Mesendoderm (in vitro differentiated cells): ENCODE data around the gene ANKMY1.

Source experiments
- DNase-seq: peaks from one replicate; pipeline ENCODE4 v3.0.0; 2013
- H2AK5ac ChIP-seq: 2 replicates; pipeline ENCODE4 v1.6.1; 2013; ENCODE audit warnings: low read length, inconsistent platforms
- H2BK120ac ChIP-seq: 2 replicates; pipeline ENCODE4 v1.6.1; 2013; ENCODE audit warnings: low read depth, mild to moderate bottlenecking, low read length, moderate library complexity, mixed read lengths
- H2BK15ac ChIP-seq: replicated peaks from 2 replicates; pipeline ENCODE4 v1.6.1; 2013; ENCODE audit warnings: low read depth, mild to moderate bottlenecking, moderate library complexity
- H2BK5ac ChIP-seq: 2 replicates; pipeline ENCODE4 v1.6.1; 2013; ENCODE audit warnings: low read length, inconsistent platforms
- H3K18ac ChIP-seq: 2 replicates; pipeline ENCODE4 v1.6.1; 2013; ENCODE audit warnings: mild to moderate bottlenecking, low read length, mixed read lengths
- H3K23ac ChIP-seq: one replicate; pipeline ENCODE4 v1.6.1; 2013; ENCODE audit warnings: low read length
- H3K27ac ChIP-seq: 2 replicates; pipeline ENCODE4 v1.5.1; 2013; ENCODE audit warnings: low read depth, mild to moderate bottlenecking, inconsistent platforms, low read length, moderate library complexity
- H3K27me3 ChIP-seq: 2 replicates; pipeline ENCODE4 v1.6.1; 2013; ENCODE audit warnings: low read length, control low read depth, mild to moderate bottlenecking, inconsistent platforms; ENCODE audit not compliant: insufficient read depth, poor library complexity
- H3K36me3 ChIP-seq: 2 replicates; pipeline ENCODE4 v1.6.1; 2013; ENCODE audit warnings: low read length, inconsistent platforms; ENCODE audit not compliant: control insufficient read depth, insufficient read depth
- H3K4ac ChIP-seq: one replicate; pipeline ENCODE4 v1.6.1; 2013; ENCODE audit warnings: low read depth, mild to moderate bottlenecking, low read length, moderate library complexity
- H3K4me1 ChIP-seq: 2 replicates; pipeline ENCODE4 v1.6.1; 2013; ENCODE audit warnings: low read depth, low read length, inconsistent platforms; ENCODE audit not compliant: control insufficient read depth
- H3K4me2 ChIP-seq: 2 replicates; pipeline ENCODE4 v1.6.1; 2013; ENCODE audit warnings: low read length
- H3K4me3 ChIP-seq: 2 replicates; pipeline ENCODE4 v1.5.1; 2013; ENCODE audit warnings: mild to moderate bottlenecking, low read length
- H3K56ac ChIP-seq: one replicate; pipeline ENCODE4 v1.6.1; 2013; ENCODE audit warnings: low read length
- H3K79me1 ChIP-seq: 2 replicates; pipeline ENCODE4 v1.6.1; 2013; ENCODE audit warnings: low read length, inconsistent platforms
- H3K79me2 ChIP-seq: 2 replicates; pipeline ENCODE4 v1.6.1; 2013; ENCODE audit warnings: mild to moderate bottlenecking, low read length; ENCODE audit not compliant: control insufficient read depth, insufficient read depth
- H3K9ac ChIP-seq: 2 replicates; pipeline ENCODE4 v1.6.1; 2013; ENCODE audit warnings: low read length, inconsistent platforms
- H4K5ac ChIP-seq: one replicate; pipeline ENCODE4 v1.6.1; 2013; ENCODE audit warnings: low read length
- H4K8ac ChIP-seq: one replicate; pipeline ENCODE4 v1.6.1; 2013; ENCODE audit warnings: low read depth, mild to moderate bottlenecking, control low read depth, low read length, moderate library complexity
- WGBS: extraction: QIAGEN DNeasy Blood & Tissue Kit; methylation state at CpG from one replicate; pipeline ENCODE4 v1.1.7; 2013; ENCODE audit warnings: low lambda C conversion rate, missing lambda C conversion rate; ENCODE audit not compliant: insufficient coverage; ENCODE audit errors: extremely low coverage; 5-methylcytosine and 5-hydroxymethylcytosine counted together

ANKMY1 gene

GRCh38 chr2:240477916-240478315 is 79.9 kb downstream of the ANKMY1 start:
- Histone ChIP-seq H3K4me2 (no peak overlapping the region), H3K9ac (no peak overlapping the region), H2BK15ac (no peak overlapping the region), H2BK120ac (no peak overlapping the region), H3K18ac (no peak overlapping the region), H3K23ac (no peak overlapping the region), H3K4me3 (no peak overlapping the region), H3K79me2 (no peaks in the 10 kb centered on the region), H2BK5ac (no peak overlapping the region), H3K36me3 (no peaks in the 10 kb centered on the region), H4K8ac (no peak overlapping the region), H3K27me3 (no peaks in the 10 kb centered on the region), H3K79me1 (no peaks in the 10 kb centered on the region), H4K5ac (no peak overlapping the region), H3K4ac (no peak overlapping the region), H3K27ac (no peak overlapping the region), H3K56ac (no peak overlapping the region), H3K4me1 (no peaks in the 10 kb centered on the region), H2AK5ac (no peak overlapping the region)
- DNase-seq, result no peak
- no CpG with 5 or more reads among the region's 13 CpGs for WGBS

DNA sequence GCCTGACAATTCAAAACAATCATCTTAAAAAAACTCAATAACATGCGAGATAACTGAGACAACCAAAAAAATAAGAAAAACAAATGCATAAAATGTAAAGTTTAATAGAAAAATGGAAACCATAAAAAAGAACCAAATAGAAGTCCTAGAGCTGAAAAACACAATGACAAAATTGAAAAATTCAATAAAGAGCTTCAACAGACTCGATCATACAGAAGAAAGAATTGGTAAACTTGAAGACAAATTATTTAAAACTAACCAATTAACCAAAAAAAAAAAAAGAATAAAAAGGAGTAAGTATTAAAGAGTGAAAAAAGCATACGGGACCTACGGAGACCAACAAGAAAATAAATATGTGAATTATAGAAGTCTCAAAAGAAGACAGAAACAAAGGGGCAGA is 84.6 kb downstream of the ANKMY1 start:
- no peak overlapping the region for H3K4me2 ChIP-seq
- no peak overlapping the region for H3K23ac ChIP-seq
- no peak overlapping the region for H4K5ac ChIP-seq
- H3K4me1 ChIP-seq, result no peaks in the 10 kb centered on the region
- H4K8ac ChIP-seq, result no peak overlapping the region
- DNase-seq, result no peak
- H3K27me3 ChIP-seq, result no peaks in the 10 kb centered on the region
- H3K27ac ChIP-seq, result no peak overlapping the region
- no peak overlapping the region for H2BK5ac ChIP-seq
- H3K79me2 ChIP-seq, result no peaks in the 10 kb centered on the region
- H2BK15ac ChIP-seq, result no peak overlapping the region
- no peak overlapping the region for H3K18ac ChIP-seq
- no peak overlapping the region for H2BK120ac ChIP-seq
- no peak overlapping the region for H3K4ac ChIP-seq
- no peaks in the 10 kb centered on the region for H3K79me1 ChIP-seq
- H3K4me3 ChIP-seq, result no peak overlapping the region
- no CpG with 5 or more reads among the region's 4 CpGs for WGBS
- H2AK5ac ChIP-seq, result no peak overlapping the region
- H3K56ac ChIP-seq, result no peak overlapping the region
- no peaks in the 10 kb centered on the region for H3K36me3 ChIP-seq
- no peak overlapping the region for H3K9ac ChIP-seq

- Histone ChIP-seq H4K5ac (no peak overlapping the region), H3K4me2 (no peak overlapping the region), H3K23ac (no peak overlapping the region), H3K4me1 (no peaks in the 10 kb centered on the region), H3K27ac (no peak overlapping the region), H3K56ac (no peak overlapping the region), H3K9ac (no peak overlapping the region), H3K27me3 (no peaks in the 10 kb centered on the region), H3K36me3 (no peaks in the 10 kb centered on the region), H2BK15ac (no peak overlapping the region), H3K4ac (no peak overlapping the region), H3K79me1 (no peaks in the 10 kb centered on the region), H4K8ac (no peak overlapping the region), H3K4me3 (no peak overlapping the region), H2AK5ac (no peak overlapping the region), H3K18ac (no peak overlapping the region), H2BK5ac (no peak overlapping the region), H3K79me2 (no peaks in the 10 kb centered on the region), H2BK120ac (no peak overlapping the region)
- DNase-seq, result no peak
- WGBS, result no CpG with 5 or more reads among the region's 11 CpGs
These were observed 85.6 kb downstream of the ANKMY1 start for GRCh38 chr2:240472078-240472790.

DNA sequence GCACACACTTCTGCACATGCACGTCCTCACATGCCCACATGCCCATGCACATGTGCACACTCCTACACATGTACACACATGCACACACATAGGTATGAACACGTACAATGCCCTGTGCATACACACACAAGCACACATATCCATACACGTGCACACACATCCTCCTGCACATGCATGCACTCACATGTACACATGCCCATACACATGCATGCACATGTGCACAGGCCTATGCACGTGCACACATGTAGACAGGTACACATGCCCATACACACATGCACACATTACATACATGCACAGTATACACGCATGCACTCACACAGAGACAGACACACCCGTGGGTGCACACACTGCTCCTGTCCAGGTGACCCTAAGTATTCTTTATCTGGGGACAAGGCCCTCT is 88.0 kb downstream of the ANKMY1 start:
- Histone ChIP-seq H3K4ac (no peak overlapping the region), H3K4me1 (no peaks in the 10 kb centered on the region), H3K4me3 (no peak overlapping the region), H2BK5ac (no peak overlapping the region), H3K23ac (no peak overlapping the region), H4K5ac (no peak overlapping the region), H2AK5ac (no peak overlapping the region), H3K4me2 (no peak overlapping the region), H4K8ac (no peak overlapping the region), H3K56ac (no peak overlapping the region), H3K36me3 (no peaks in the 10 kb centered on the region), H3K18ac (no peak overlapping the region), H3K9ac (no peak overlapping the region), H3K79me1 (no peaks in the 10 kb centered on the region), H2BK15ac (no peak overlapping the region), H3K27ac (no peak overlapping the region), H2BK120ac (no peak overlapping the region), H3K79me2 (no peaks in the 10 kb centered on the region), H3K27me3 (no peaks in the 10 kb centered on the region)
- WGBS, result no CpG with 5 or more reads among the region's 6 CpGs
- no peak for DNase-seq

- no peak for DNase-seq
These were observed 88.5 kb downstream of the ANKMY1 start for GRCh38 chr2:240469239-240469636.

More at GRCh38 chr2:240469239-240469636, 88.5 kb downstream of the ANKMY1 start:
- no peak overlapping the region for H3K18ac ChIP-seq
- no peaks in the 10 kb centered on the region for H3K27me3 ChIP-seq
- no peak overlapping the region for H2AK5ac ChIP-seq
- H3K27ac ChIP-seq, result no peak overlapping the region
- no peak overlapping the region for H3K4me2 ChIP-seq
- no peaks in the 10 kb centered on the region for H3K79me1 ChIP-seq
- no peak overlapping the region for H2BK120ac ChIP-seq
- H3K4me1 ChIP-seq, result no peaks in the 10 kb centered on the region
- H3K4me3 ChIP-seq, result no peak overlapping the region
- no peaks in the 10 kb centered on the region for H3K79me2 ChIP-seq
- WGBS, result no CpG with 5 or more reads among the region's 10 CpGs
- no peak overlapping the region for H2BK5ac ChIP-seq
- no peak overlapping the region for H3K23ac ChIP-seq
- H3K9ac ChIP-seq, result no peak overlapping the region
- H3K4ac ChIP-seq, result no peak overlapping the region
- no peak overlapping the region for H2BK15ac ChIP-seq
- no peak overlapping the region for H3K56ac ChIP-seq
- no peak overlapping the region for H4K5ac ChIP-seq
- no peaks in the 10 kb centered on the region for H3K36me3 ChIP-seq
- H4K8ac ChIP-seq, result no peak overlapping the region
